Measurements from ENCODE around the gene SEZ6L. TPM values are rescaled to one million over a fixed set of nuclear protein-coding genes. Genes with fewer than 3 reads are reported as not detected.

The SEZ6L gene
- total RNA-seq, 4 donors from 2014 or later, result under 0.01 TPM; not detected in 3

GRCh38 chr22:26287382-26288225 lies 118.3 kb downstream of the SEZ6L start:
- Histone ChIP-seq H3K9me3 (no peaks in the 10 kb centered on the region), H3K36me3 (no peaks in the 10 kb centered on the region), H3K27ac (no peak overlapping the region), H3K4me3 (no peak overlapping the region), H3K4me1 (no peaks in the 10 kb centered on the region), H3K27me3 (peaks cover 0 to 38% (median 0%) of the 10 kb centered on the region in 4 donors)
- 73 to 77% methylated on average over 7 of the region's 7 CpGs for WGBS, 2 donors
- intact Hi-C loops (cut with DNase I), result no loop called here
- TF ChIP-seq CTCF (IDR thresholded peaks at IDR 0.05) (no peak), POLR2A (IDR thresholded peaks at IDR 0.05) (no peak)
- DNase-seq, result no peak

- no peak for DNase-seq
- 68 to 73% methylated on average over 12 to 13 of the region's 13 CpGs for WGBS, 2 donors
- Histone ChIP-seq H3K27ac (no peak overlapping the region), H3K4me3 (no peak overlapping the region), H3K4me1 (no peaks in the 10 kb centered on the region), H3K9me3 (no peaks in the 10 kb centered on the region), H3K36me3 (no peaks in the 10 kb centered on the region), H3K27me3 (peaks cover 0 to 31% (median 0%) of the 10 kb centered on the region in 4 donors)
- intact Hi-C loops (cut with DNase I), result no loop called here
- TF ChIP-seq POLR2A (IDR thresholded peaks at IDR 0.05) (no peak), CTCF (IDR thresholded peaks at IDR 0.05) (no peak)
Measured at GRCh38 chr22:26289611-26290101, 120.4 kb downstream of the SEZ6L start.

- DNase-seq, result no peak
- Histone ChIP-seq H3K4me3 (no peak overlapping the region), H3K27me3 (peaks cover 0 to 23% (median 0%) of the 10 kb centered on the region in 4 donors), H3K36me3 (no peaks in the 10 kb centered on the region), H3K9me3 (no peaks in the 10 kb centered on the region), H3K27ac (no peak overlapping the region), H3K4me1 (no peaks in the 10 kb centered on the region)
- TF ChIP-seq POLR2A (IDR thresholded peaks at IDR 0.05) (no peak), CTCF (IDR thresholded peaks at IDR 0.05) (no peak)
- 73 to 79% methylated on average over 7 to 9 of the region's 14 CpGs for WGBS, 2 donors
- intact Hi-C loops (cut with DNase I), result no loop called here
Measured at GRCh38 chr22:26291940-26292666, 122.8 kb downstream of the SEZ6L start.

- no peak overlapping the region for H3K4me3 ChIP-seq
- intact Hi-C loops (cut with DNase I), result no loop called here
- H3K27me3 ChIP-seq, result peaks cover 0 to 20% (median 0%) of the 10 kb centered on the region in 4 donors
- no peak overlapping the region for H3K27ac ChIP-seq
- no peak for DNase-seq
- TF ChIP-seq CTCF (IDR thresholded peaks at IDR 0.05) (no peak), POLR2A (IDR thresholded peaks at IDR 0.05) (no peak)
- H3K36me3 ChIP-seq, result no peaks in the 10 kb centered on the region
- H3K9me3 ChIP-seq, result no peaks in the 10 kb centered on the region
- no peaks in the 10 kb centered on the region for H3K4me1 ChIP-seq
- 95 to 100% methylated on average over 1 to 11 of the region's 13 CpGs for WGBS, 2 donors
Measured at GRCh38 chr22:26292667-26292995, 123.4 kb downstream of the SEZ6L start.

- Histone ChIP-seq H3K4me1 (no peaks in the 10 kb centered on the region), H3K27me3 (peaks cover 0 to 21% (median 0%) of the 10 kb centered on the region in 4 donors), H3K27ac (no peak overlapping the region), H3K36me3 (no peaks in the 10 kb centered on the region), H3K4me3 (no peak overlapping the region), H3K9me3 (no peaks in the 10 kb centered on the region)
- TF ChIP-seq CTCF (IDR thresholded peaks at IDR 0.05), result no peak
- no peak for TF ChIP-seq POLR2A (IDR thresholded peaks at IDR 0.05)
- WGBS, 2 donors, result 84 to 93% methylated on average over 3 of the region's 3 CpGs
- intact Hi-C loops (cut with DNase I), result no loop called here
- DNase-seq, result no peak
Measured at GRCh38 chr22:26295563-26296126, 126.4 kb downstream of the SEZ6L start.
